ENCODE data around the gene TEX261.

GRCh38 chr2:70960833-70961647, 33.6 kb downstream of the TEX261 start:
- no peak for TF ChIP-seq FOXA1 (IDR thresholded peaks at IDR 0.05)
- no peak for TF ChIP-seq SP1 (IDR thresholded peaks at IDR 0.05)
